Left lung (tissue), 10 donors: ENCODE measurements around the gene RPS16. TPM values are rescaled to one million over a fixed set of nuclear protein-coding genes. Genes with fewer than 3 reads are reported as not detected.
A peak's percentile ranks its signal among the peaks of the same experiment; 100 is the strongest.

Experiments used
- ATAC-seq: fragments of 200-7000 bp; cut with Tn5 transposase; one replicate; pipeline ENCODE4 v1.9.1; 2020; ENCODE audit warnings: moderate library complexity
- DNase-seq, 4 donors: peaks; one replicate each; pipeline ENCODE4 v3.0.0-alpha.2; 2013 to 2020
- H3K27ac ChIP-seq, 2 donors: fragments of 200-600 bp; sonication (generic) in 1 of 2; one replicate each; pipeline versions ENCODE4 v1.5.0 to v1.8.0; 2020 to 2021
- H3K27me3 ChIP-seq, 2 donors: fragments of 200-600 bp; sonication (generic) in 1 of 2; one replicate each; pipeline versions ENCODE4 v1.5.0 to v1.8.0; 2020 to 2021
- H3K36me3 ChIP-seq, 2 donors: fragments of 200-600 bp; sonication (generic) in 1 of 2; one replicate each; pipeline versions ENCODE4 v1.5.0 to v1.8.0; 2020 to 2021
- H3K4me1 ChIP-seq, 2 donors: fragments of 200-600 bp; one replicate each; pipeline ENCODE4 v1.8.0; 2021
- H3K4me3 ChIP-seq, 2 donors: fragments of 200-600 bp; sonication (generic) in 1 of 2; one replicate each; pipeline versions ENCODE4 v1.5.0 to v1.8.0; 2020 to 2021; ENCODE audit warnings: mild to moderate bottlenecking in 1 of 2
- H3K9me3 ChIP-seq, 2 donors: fragments of 200-600 bp; sonication (generic) in 1 of 2; one replicate each; pipeline versions ENCODE4 v1.5.0 to v1.8.0; 2020 to 2021
- CTCF ChIP-seq, 2 donors: fragments of 200-600 bp; sonication (generic) in 1 of 2; IDR thresholded peaks; one replicate each; pipeline versions ENCODE4 v1.5.0 to v1.8.0; 2021; ENCODE audit warnings: antibody characterized with exemption in 2 of 2
- intact Hi-C, 2 donors: fragments of 100-400 bp; cut with DNase I; formaldehyde crosslinking; loops; one replicate each; pipeline versions ENCODE4 v1.11.2 to v1.14.2; 2022
- polyA plus RNA-seq, 6 donors: library from polyadenylated mRNA; unstranded; fragments of 120-200 nt; gene quantifications; one replicate each; pipeline ENCODE4 v1.2.1, GENCODE V29; 2013; ENCODE audit not compliant: insufficient read length in 6 of 6
- total RNA-seq, 2 donors: library from RNA; stranded (reverse); fragmentation: NEBNext Ultra II Directional; extraction: Animal tissue kit (Norgen Biotek cat#: 25700); gene quantifications; one replicate each; pipeline ENCODE4 v1.2.1, GENCODE V29; 2021
- donor health status: DM: no; HTN: yes; CAD: no.
- donor health status: DM: no; HTN: no; CAD: no.

Gene RPS16
- total and polyA plus RNA-seq, 8 donors = 1,386 to 1,755 (median 1,500) TPM

GRCh38 chr19:39445196-39446111, 9.7 kb upstream of the RPS16 start, which contains the start of gene SUPT5H:
SUPT5H (plus strand) TSS chr19:39445582; CDS start chr19:39445891, 309 bp downstream.
- intact Hi-C loops = no loop called here
- H3K9me3 ChIP-seq = no peaks in the 10 kb centered on the region
- H3K27ac ChIP-seq = peak within 1 kb of the TSS; percentile 96
- H3K36me3 ChIP-seq = peaks cover 0 to 22% of the 10 kb centered on the region in 2 donors
- ATAC-seq (peak; percentile 98), DNase-seq (peak; percentile 97 to 98 (median 98))
- no peak for TF ChIP-seq CTCF (IDR thresholded peaks at IDR 0.05)
- no peaks in the 10 kb centered on the region for H3K27me3 ChIP-seq
- peak within 1 kb of the TSS; percentile 83 to 88 for H3K4me3 ChIP-seq
- peaks cover 20 to 54% of the 10 kb centered on the region in 2 donors for H3K4me1 ChIP-seq

GRCh38 chr19:39444598-39445195, 8.9 kb upstream of the RPS16 start:
- no peak for TF ChIP-seq CTCF (IDR thresholded peaks at IDR 0.05)
- Histone ChIP-seq H3K27ac (peak overlapping the region; percentile 96), H3K9me3 (no peaks in the 10 kb centered on the region), H3K36me3 (peaks cover 0 to 15% of the 10 kb centered on the region in 2 donors), H3K4me3 (peak overlapping the region; percentile 83 to 88), H3K27me3 (no peaks in the 10 kb centered on the region), H3K4me1 (peaks cover 20 to 53% of the 10 kb centered on the region in 2 donors)
- intact Hi-C loops = no loop called here
- ATAC-seq = peak; percentile 10
- no peak for DNase-seq

- Histone ChIP-seq H3K4me3 (no peak overlapping the region), H3K27me3 (no peaks in the 10 kb centered on the region), H3K36me3 (peaks cover 0 to 16% of the 10 kb centered on the region in 2 donors), H3K27ac (no peak overlapping the region), H3K4me1 (peaks cover 21 to 39% of the 10 kb centered on the region in 2 donors), H3K9me3 (no peaks in the 10 kb centered on the region)
- DNase-seq (no peak), ATAC-seq (no peak)
- intact Hi-C loops = no loop called here
- TF ChIP-seq CTCF (IDR thresholded peaks at IDR 0.05) = no peak
These were observed 2.7 kb upstream of the RPS16 start for GRCh38 chr19:39438270-39438934.

GRCh38 chr19:39436350-39436716, 584 bp upstream of the RPS16 start:
- intact Hi-C loops = no loop called here
- peak overlapping the region; percentile 80 to 90 for H3K27ac ChIP-seq
- DNase-seq (no peak), ATAC-seq (no peak)
- no peaks in the 10 kb centered on the region for H3K27me3 ChIP-seq
- H3K36me3 ChIP-seq = peaks cover 0 to 34% of the 10 kb centered on the region in 2 donors
- peak overlapping the region; percentile 90 to 94 for H3K4me3 ChIP-seq
- H3K4me1 ChIP-seq = peaks cover 21 to 58% of the 10 kb centered on the region in 2 donors
- TF ChIP-seq CTCF (IDR thresholded peaks at IDR 0.05) = no peak
- no peaks in the 10 kb centered on the region for H3K9me3 ChIP-seq
